CD14-positive monocyte (primary cell): Measurements from ENCODE around the gene MYNN. TPM values are rescaled to one million over a fixed set of nuclear protein-coding genes. Genes with fewer than 3 reads are reported as not detected.

ENCODE experiments used
- DNase-seq, 3 donors: peaks; one replicate each; pipeline ENCODE4 v3.0.0-alpha.2; 2011 to 2022
- H2AFZ ChIP-seq: 2 replicates; pipeline ENCODE4 v1.6.0; 2012; ENCODE audit warnings: mild to moderate bottlenecking, low read depth, low read length, inconsistent platforms; ENCODE audit not compliant: insufficient read depth, poor library complexity, severe bottlenecking
- H3K27ac ChIP-seq, 2 donors: 1 replicate in 1 of 2; 2 replicates in 1 of 2; pipeline ENCODE4 v1.5.1; 2012 to 2013; ENCODE audit warnings: low read length in 2 of 2, control low read depth in 1 of 2, inconsistent platforms in 1 of 2, low read depth in 1 of 2, mild to moderate bottlenecking in 1 of 2
- H3K27me3 ChIP-seq, 2 donors: one replicate each; pipeline versions ENCODE4 v1.6.0 to v1.6.1; 2011 to 2013; ENCODE audit warnings: low read length in 2 of 2; ENCODE audit not compliant: control insufficient read depth in 2 of 2, insufficient read depth in 2 of 2
- H3K36me3 ChIP-seq, 2 donors: replicated peaks in 1 of 2; 1 replicate in 1 of 2; 2 replicates in 1 of 2; pipeline versions ENCODE4 v1.5.1 to v1.6.1; 2012 to 2013; ENCODE audit warnings: low read length in 2 of 2, control low read depth in 1 of 2, inconsistent platforms in 1 of 2, mild to moderate bottlenecking in 1 of 2; ENCODE audit not compliant: insufficient read depth in 2 of 2, control insufficient read depth in 1 of 2
- H3K4me1 ChIP-seq, 2 donors: 1 replicate in 1 of 2; 2 replicates in 1 of 2; pipeline versions ENCODE4 v1.5.1 to v1.6.1; 2012 to 2013; ENCODE audit warnings: low read length in 2 of 2, control low read depth in 1 of 2, inconsistent platforms in 1 of 2, mild to moderate bottlenecking in 1 of 2, moderate library complexity in 1 of 2; ENCODE audit not compliant: insufficient read depth in 2 of 2, control insufficient read depth in 1 of 2
- H3K4me2 ChIP-seq: replicated peaks from 2 replicates; pipeline ENCODE3; 2012; ENCODE audit warnings: low read length, moderate library complexity, mild to moderate bottlenecking; ENCODE audit not compliant: poor library complexity, severe bottlenecking; ENCODE audit errors: extremely low read depth
- H3K4me3 ChIP-seq, 3 experiments: fragments of 200-600 bp in 1 of 3; sonication (generic) in 1 of 3; replicated peaks in 1 of 3; 1 replicate in 2 of 3; 2 replicates in 1 of 3; pipeline ENCODE4 v1.5.1; 2011 to 2013; ENCODE audit warnings: low read length in 3 of 3, mild to moderate bottlenecking in 3 of 3, control low read depth in 2 of 3, low read depth in 2 of 3, inconsistent platforms in 1 of 3, moderate library complexity in 1 of 3
- H3K79me2 ChIP-seq: 2 replicates; pipeline ENCODE4 v1.6.0; 2012; ENCODE audit warnings: mild to moderate bottlenecking, control low read depth, inconsistent platforms, low read length, moderate library complexity; ENCODE audit not compliant: insufficient read depth
- H3K9ac ChIP-seq: 2 replicates; pipeline ENCODE4 v1.6.0; 2017; ENCODE audit warnings: low read length, mild to moderate bottlenecking; ENCODE audit not compliant: insufficient read depth, poor library complexity, severe bottlenecking
- H3K9me3 ChIP-seq, 2 donors: replicated peaks in 1 of 2; 1 replicate in 1 of 2; 2 replicates in 1 of 2; pipeline versions ENCODE4 v1.5.1 to v1.6.1; 2012 to 2013; ENCODE audit warnings: low read length in 2 of 2, control low read depth in 1 of 2; ENCODE audit not compliant: control insufficient read depth in 1 of 2, insufficient read depth in 1 of 2
- H4K20me1 ChIP-seq: 2 replicates; pipeline ENCODE4 v1.6.0; 2012; ENCODE audit warnings: mild to moderate bottlenecking, low read length, control low read depth, moderate library complexity; ENCODE audit not compliant: insufficient read depth
- H3K27ac Mint-ChIP-seq, 7 donors: one replicate each; pipeline ENCODE4 v1.8.0; 2020; ENCODE audit warnings: mild to moderate bottlenecking in 7 of 7, mixed read lengths in 7 of 7, moderate library complexity in 6 of 7, inconsistent platforms in 2 of 7
- H3K27me3 Mint-ChIP-seq, 3 donors: one replicate each; pipeline ENCODE4 v1.8.0; 2021 to 2022; ENCODE audit warnings: low read depth in 3 of 3, mild to moderate bottlenecking in 3 of 3, mixed read lengths in 3 of 3, moderate library complexity in 3 of 3, inconsistent platforms in 1 of 3
- H3K36me3 Mint-ChIP-seq, 2 donors: one replicate each; pipeline ENCODE4 v1.8.0; 2020; ENCODE audit warnings: mixed read lengths in 2 of 2, inconsistent platforms in 1 of 2, mild to moderate bottlenecking in 1 of 2
- H3K4me1 Mint-ChIP-seq: one replicate; pipeline ENCODE4 v1.8.0; 2020; ENCODE audit warnings: mild to moderate bottlenecking, mixed read lengths
- H3K4me3 Mint-ChIP-seq, 2 donors: one replicate each; pipeline ENCODE4 v1.8.0; 2020; ENCODE audit warnings: mild to moderate bottlenecking in 2 of 2, mixed read lengths in 2 of 2, moderate library complexity in 1 of 2
- H3K9me3 Mint-ChIP-seq, 7 donors: one replicate each; pipeline ENCODE4 v1.8.0; 2020 to 2022; ENCODE audit warnings: mixed read lengths in 7 of 7, mild to moderate bottlenecking in 6 of 7, moderate library complexity in 6 of 7, inconsistent platforms in 2 of 7
- WGBS: methylation state at CpG from one replicate; pipeline ENCODE4 v1.1.5; 2013; ENCODE audit warnings: missing lambda C conversion rate; ENCODE audit not compliant: insufficient coverage; 5-methylcytosine and 5-hydroxymethylcytosine counted together
- intact Hi-C, 2 donors: fragments of 100-400 bp; cut with micrococcal nuclease; formaldehyde crosslinking; loops; one replicate each; pipeline versions ENCODE4 v1.15.0 to v1.15.1; 2023
- polyA plus RNA-seq, 3 donors: library from polyadenylated mRNA; depleted of rRNA in 1 of 3; unstranded in 2 of 3; stranded (reverse) in 1 of 3; fragments of 300-500 nt in 2 of 3; fragments of >200 nt in 1 of 3; fragmentation: Illumina TruSeq in 2 of 3; gene quantifications; 1 replicate in 2 of 3; 2 replicates in 1 of 3; pipeline ENCODE4 v1.2.3, GENCODE V29; 2012 to 2021
- TF ChIP-seq, protein P1 (sequence below): fragments of 200-600 bp; IDR thresholded peaks from one replicate; pipeline ENCODE4 v1.8.0; 2022; ENCODE audit warnings: antibody characterized with exemption, mild to moderate bottlenecking

MYNN gene
- polyA plus RNA-seq, 3 donors = 6.3 to 9.0 (median 8.7) TPM

DNA sequence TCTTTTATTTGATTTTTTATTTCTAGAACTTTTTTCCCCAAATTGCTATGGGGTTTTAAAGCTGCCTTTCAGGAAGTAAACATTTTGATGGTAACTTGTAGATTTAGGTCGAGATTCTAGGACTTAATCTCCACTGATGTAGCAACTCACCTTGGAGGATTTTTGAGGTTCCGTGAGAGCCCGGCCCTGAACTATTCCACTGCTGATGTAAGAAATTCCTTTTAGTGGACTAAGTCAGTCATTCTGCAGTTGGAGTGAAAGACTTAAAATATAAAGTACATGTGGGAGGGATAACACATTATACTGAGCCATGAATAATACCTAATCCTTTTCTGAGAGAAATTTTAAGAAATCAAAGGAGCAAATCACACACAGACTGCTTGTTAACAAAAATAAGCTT lies 52.1 kb downstream of the MYNN start:
- 100% methylated on average over 2 of the region's 3 CpGs for WGBS
- H3K27me3 Mint-ChIP-seq = peaks cover 1 to 4% (median 3%) of the 10 kb centered on the region in 3 donors
- peaks cover 8% of the 10 kb centered on the region for H3K4me1 Mint-ChIP-seq

DNA sequence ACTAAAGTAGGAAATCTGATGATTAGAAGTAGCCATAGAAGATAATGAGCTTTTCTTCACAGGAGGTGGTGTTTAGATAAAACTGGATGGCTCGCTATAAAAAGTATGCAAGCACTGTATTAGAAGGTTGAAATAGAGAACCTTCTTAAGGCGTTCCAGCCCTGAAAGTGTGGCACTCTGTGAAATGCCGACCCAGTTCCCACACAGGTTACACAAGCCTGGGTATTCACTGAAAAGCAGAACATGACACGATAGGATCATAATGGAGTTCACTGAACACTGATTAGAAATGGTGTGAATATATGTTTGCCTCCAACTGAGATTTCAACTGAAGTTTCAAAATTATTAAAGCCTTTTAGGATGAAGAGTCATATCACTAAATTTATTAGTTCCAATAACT lies 54.5 kb downstream of the MYNN start:
- TF ChIP-seq, protein P1, sequence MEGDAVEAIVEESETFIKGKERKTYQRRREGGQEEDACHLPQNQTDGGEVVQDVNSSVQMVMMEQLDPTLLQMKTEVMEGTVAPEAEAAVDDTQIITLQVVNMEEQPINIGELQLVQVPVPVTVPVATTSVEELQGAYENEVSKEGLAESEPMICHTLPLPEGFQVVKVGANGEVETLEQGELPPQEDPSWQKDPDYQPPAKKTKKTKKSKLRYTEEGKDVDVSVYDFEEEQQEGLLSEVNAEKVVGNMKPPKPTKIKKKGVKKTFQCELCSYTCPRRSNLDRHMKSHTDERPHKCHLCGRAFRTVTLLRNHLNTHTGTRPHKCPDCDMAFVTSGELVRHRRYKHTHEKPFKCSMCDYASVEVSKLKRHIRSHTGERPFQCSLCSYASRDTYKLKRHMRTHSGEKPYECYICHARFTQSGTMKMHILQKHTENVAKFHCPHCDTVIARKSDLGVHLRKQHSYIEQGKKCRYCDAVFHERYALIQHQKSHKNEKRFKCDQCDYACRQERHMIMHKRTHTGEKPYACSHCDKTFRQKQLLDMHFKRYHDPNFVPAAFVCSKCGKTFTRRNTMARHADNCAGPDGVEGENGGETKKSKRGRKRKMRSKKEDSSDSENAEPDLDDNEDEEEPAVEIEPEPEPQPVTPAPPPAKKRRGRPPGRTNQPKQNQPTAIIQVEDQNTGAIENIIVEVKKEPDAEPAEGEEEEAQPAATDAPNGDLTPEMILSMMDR = no peak
- H3K27ac ChIP-seq = no peak overlapping the region
- no peak overlapping the region for H2AFZ ChIP-seq
- H3K9me3 ChIP-seq = no peaks in the 10 kb centered on the region
- H3K79me2 ChIP-seq = no peaks in the 10 kb centered on the region
- no peak overlapping the region for H3K4me3 ChIP-seq
- no peaks in the 10 kb centered on the region for H4K20me1 ChIP-seq
- H3K4me1 ChIP-seq = peaks cover 4 to 8% of the 10 kb centered on the region in 2 donors
- no peak overlapping the region for H3K4me2 ChIP-seq
- Mint-ChIP-seq H3K27me3 (peaks cover 1 to 4% (median 3%) of the 10 kb centered on the region in 3 donors), H3K4me1 (peaks cover 8% of the 10 kb centered on the region), H3K4me3 (no peak overlapping the region), H3K36me3 (no peaks in the 10 kb centered on the region), H3K9me3 (peaks cover 0 to 3% (median 0%) of the 10 kb centered on the region in 7 donors), H3K27ac (no peak overlapping the region)
- intact Hi-C loops = no loop called here
- no peak for DNase-seq
- H3K27me3 ChIP-seq = no peaks in the 10 kb centered on the region
- no peak overlapping the region for H3K9ac ChIP-seq
- H3K36me3 ChIP-seq = no peaks in the 10 kb centered on the region
- WGBS = 28% methylated on average over 2 of the region's 4 CpGs

More for the DNA sequence above, 52.1 kb downstream of the MYNN start:
- Mint-ChIP-seq H3K36me3 (no peaks in the 10 kb centered on the region), H3K27ac (no peak overlapping the region), H3K4me3 (no peak overlapping the region), H3K9me3 (peaks cover 0 to 3% (median 0%) of the 10 kb centered on the region in 7 donors)
- no peak overlapping the region for H3K9ac ChIP-seq
- H3K4me3 ChIP-seq = no peak overlapping the region
- no peak overlapping the region for H3K27ac ChIP-seq
- no peaks in the 10 kb centered on the region for H4K20me1 ChIP-seq
- no peak for DNase-seq
- no peaks in the 10 kb centered on the region for H3K27me3 ChIP-seq
- no peak overlapping the region for H2AFZ ChIP-seq
- H3K36me3 ChIP-seq = no peaks in the 10 kb centered on the region
- no peaks in the 10 kb centered on the region for H3K9me3 ChIP-seq
- H3K4me1 ChIP-seq = peaks cover 4 to 8% of the 10 kb centered on the region in 2 donors
- H3K79me2 ChIP-seq = no peaks in the 10 kb centered on the region
- no peak overlapping the region for H3K4me2 ChIP-seq
- intact Hi-C loops = no loop called here
- TF ChIP-seq, protein P1 = no peak
